ENCODE measurements around the gene ZNF726. TPM values are rescaled to one million over a fixed set of nuclear protein-coding genes. Genes with fewer than 3 reads are reported as not detected.
"Not testable (repeated sequence)": the region's sequence is repeated elsewhere in the genome, so short reads cannot be mapped to it uniquely, and the experiment has no call there.

The ZNF726 gene
- total RNA-seq = 8.2 and 9.4 TPM in 2 replicates

DNA sequence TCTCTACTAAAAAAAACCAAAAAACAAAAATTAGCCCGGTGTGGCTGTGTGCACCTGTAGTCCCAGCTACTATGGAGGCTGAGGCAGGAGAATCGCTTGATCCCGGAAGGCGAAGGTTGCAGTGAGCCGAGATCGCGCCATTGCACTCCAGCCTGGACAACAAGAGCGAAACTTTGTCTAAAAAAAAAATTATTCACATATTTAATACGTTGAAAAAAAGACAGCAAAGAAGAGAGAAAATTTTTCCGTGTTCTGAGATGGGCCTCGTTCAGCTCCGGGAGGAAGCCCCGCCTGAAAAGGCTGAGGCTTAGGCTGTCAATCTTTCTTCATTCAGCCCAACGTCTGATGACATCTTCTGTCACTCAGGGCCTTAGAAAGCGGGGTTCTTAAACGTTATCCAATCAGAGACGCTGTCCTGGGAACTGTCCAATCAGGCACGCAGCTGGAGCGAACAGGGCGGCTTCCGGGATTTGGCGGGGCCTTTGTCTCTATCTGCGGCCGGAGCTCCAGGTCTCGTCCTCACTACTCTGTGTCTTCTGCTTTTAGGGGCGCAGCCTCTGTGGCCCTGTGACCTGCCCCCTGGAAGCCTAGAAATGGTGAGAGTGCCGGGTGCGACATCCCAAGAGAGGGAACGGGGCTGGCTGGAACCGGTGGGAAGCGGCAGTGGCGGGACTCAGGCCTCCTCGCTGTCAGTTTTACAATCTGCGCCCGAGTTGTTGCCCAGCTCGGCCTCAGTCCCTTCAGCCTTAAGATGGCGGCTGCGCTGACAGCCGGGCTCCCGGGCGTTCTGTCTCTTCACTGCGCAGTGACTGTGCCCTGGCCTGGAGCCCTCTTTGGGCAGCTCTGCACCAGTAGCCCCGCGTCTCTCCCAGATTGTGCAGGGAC is at the start of gene ZNF726:
Gene ZNF726 (plus strand): TSS at position 485 of the 885 bp plus-strand sequence. CDS start 109 bp downstream, at position 594.
- Mint-ChIP-seq H3K9me3 (no peaks in the 10 kb centered on the region), H3K27me3 (no peaks in the 10 kb centered on the region), H3K4me1 (peaks cover 10% of the 10 kb centered on the region), H3K4me3 (peak within 1 kb of the TSS; percentile 96), H3K27ac (peak within 1 kb of the TSS; percentile 83), H3K36me3 (ENCODE audit: low read depth) (peaks cover 2% of the 10 kb centered on the region)
- intact Hi-C loops (cut with micrococcal nuclease) = loop anchor here (1.0 to 10.0 kb wide), 7 partner anchors 119 to 798 kb away; partner anchors contain the start of genes ZNF254, ZNF675, ZNF681 and ZNF724
- CTCF ChIA-PET = no interaction called here
- peak; percentile 97 for ATAC-seq (ENCODE audit: low read depth)
- POLR2A ChIA-PET = interaction anchor here (1.0 to 1.9 kb wide), 5 partner anchors 119 to 641 kb away, joined by 5 to 14 read pairs (median 10); partner anchors contain the start of genes ZNF254, ZNF675 and ZNF91
- TF ChIP-seq, protein P1, sequence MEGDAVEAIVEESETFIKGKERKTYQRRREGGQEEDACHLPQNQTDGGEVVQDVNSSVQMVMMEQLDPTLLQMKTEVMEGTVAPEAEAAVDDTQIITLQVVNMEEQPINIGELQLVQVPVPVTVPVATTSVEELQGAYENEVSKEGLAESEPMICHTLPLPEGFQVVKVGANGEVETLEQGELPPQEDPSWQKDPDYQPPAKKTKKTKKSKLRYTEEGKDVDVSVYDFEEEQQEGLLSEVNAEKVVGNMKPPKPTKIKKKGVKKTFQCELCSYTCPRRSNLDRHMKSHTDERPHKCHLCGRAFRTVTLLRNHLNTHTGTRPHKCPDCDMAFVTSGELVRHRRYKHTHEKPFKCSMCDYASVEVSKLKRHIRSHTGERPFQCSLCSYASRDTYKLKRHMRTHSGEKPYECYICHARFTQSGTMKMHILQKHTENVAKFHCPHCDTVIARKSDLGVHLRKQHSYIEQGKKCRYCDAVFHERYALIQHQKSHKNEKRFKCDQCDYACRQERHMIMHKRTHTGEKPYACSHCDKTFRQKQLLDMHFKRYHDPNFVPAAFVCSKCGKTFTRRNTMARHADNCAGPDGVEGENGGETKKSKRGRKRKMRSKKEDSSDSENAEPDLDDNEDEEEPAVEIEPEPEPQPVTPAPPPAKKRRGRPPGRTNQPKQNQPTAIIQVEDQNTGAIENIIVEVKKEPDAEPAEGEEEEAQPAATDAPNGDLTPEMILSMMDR (IDR thresholded peaks at IDR 0.05) = no peak
- peak; percentile 67 for DNase-seq

DNA sequence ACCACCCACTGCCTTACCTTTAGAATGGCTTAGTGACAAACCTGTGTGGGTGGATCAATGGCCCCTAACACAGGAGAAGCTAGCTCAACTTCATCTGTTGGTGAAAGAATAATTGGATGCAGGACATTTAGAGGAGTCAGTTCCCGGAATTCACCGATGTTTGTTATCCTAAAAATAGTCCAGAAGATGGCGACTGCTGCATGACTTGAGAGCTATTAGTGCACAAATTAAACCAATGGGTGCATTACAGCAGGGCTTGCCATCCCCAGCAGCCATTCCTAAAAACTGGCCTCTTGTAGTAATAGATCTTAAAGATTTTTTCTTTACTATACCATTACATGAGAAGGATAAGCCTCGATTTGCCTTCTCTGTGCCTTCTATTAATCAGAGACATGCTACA is 46.8 kb upstream of the ZNF726 start:
- TF ChIP-seq, protein P1 (IDR thresholded peaks at IDR 0.05) = no peak
- Mint-ChIP-seq H3K27me3 (no peaks in the 10 kb centered on the region), H3K4me1 (no peaks in the 10 kb centered on the region), H3K9me3 (peaks cover 3% of the 10 kb centered on the region), H3K4me3 (no peak overlapping the region), H3K36me3 (ENCODE audit: low read depth) (no peaks in the 10 kb centered on the region), H3K27ac (no peak overlapping the region)
- ATAC-seq (ENCODE audit: low read depth) (no peak), DNase-seq (no peak)
- intact Hi-C loops (cut with micrococcal nuclease) = no loop called here
- ChIA-PET POLR2A (no interaction called here), CTCF (no interaction called here)

DNA sequence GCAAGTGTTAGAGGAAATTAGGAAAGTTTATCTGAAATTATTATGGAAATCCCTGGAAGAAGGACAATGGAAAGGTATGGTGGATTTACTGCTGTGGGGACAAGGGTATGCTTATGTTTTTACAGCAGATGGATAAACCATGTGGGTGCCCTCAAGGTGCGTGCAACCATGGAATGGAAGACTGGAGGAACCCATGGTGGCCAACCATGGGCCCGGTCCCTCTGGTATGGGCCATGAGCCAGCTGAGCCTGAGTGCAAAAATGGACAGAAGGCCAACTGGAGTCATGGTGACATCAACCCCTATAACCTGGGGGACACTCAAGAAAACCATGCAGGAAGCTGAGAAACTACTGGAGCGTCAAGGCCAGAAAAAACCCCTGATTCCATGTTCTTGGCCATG is 46.1 kb upstream of the ZNF726 start:
- intact Hi-C loops (cut with micrococcal nuclease) = no loop called here
- peaks cover 3% of the 10 kb centered on the region for H3K9me3 Mint-ChIP-seq
- DNase-seq (no peak), ATAC-seq (ENCODE audit: low read depth) (no peak)
- no peaks in the 10 kb centered on the region for H3K27me3 Mint-ChIP-seq
- H3K4me1 Mint-ChIP-seq = no peaks in the 10 kb centered on the region
- no peaks in the 10 kb centered on the region for H3K36me3 Mint-ChIP-seq (ENCODE audit: low read depth)
- ChIA-PET POLR2A (no interaction called here), CTCF (no interaction called here)
- H3K4me3 Mint-ChIP-seq = no peak overlapping the region
- TF ChIP-seq, protein P1 (IDR thresholded peaks at IDR 0.05) = no peak
- H3K27ac Mint-ChIP-seq = no peak overlapping the region

DNA sequence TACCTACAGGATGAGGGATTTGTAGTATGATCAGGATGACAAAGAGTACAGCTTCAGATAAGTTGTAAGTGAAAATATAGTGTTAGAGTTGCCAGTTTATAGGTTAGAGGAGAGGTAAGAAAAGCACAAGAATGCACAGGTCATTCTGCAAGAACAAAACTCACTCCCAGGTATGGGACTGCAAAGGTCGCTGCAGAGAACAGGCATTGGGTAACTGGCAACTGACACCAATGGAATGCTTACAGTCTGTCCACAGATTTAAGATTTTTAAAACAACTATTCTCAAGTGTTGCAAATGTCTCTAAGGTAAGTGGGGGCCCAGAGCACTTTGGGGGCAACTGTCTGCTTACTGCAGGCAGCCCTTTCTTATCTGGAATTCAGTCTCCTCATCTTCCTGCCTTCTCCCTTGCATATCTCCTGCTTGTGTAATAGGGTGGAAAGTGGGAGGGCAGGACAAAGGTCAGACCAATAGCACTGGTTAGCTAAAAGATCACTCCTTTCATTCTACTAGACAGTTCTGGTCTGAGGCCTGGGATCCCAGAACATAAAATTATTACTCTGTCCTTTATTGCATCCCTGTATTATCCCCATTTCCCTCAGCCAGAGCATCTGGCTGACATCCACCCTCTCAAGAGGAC is 42.3 kb upstream of the ZNF726 start:
- POLR2A ChIA-PET = no interaction called here
- TF ChIP-seq, protein P1 (IDR thresholded peaks at IDR 0.05) = no peak
- H3K4me3 Mint-ChIP-seq = no peak overlapping the region
- no peak for ATAC-seq (ENCODE audit: low read depth)
- no peak overlapping the region for H3K27ac Mint-ChIP-seq
- no peak for DNase-seq
- H3K9me3 Mint-ChIP-seq = peaks cover 7% of the 10 kb centered on the region
- intact Hi-C loops (cut with micrococcal nuclease) = no loop called here
- CTCF ChIA-PET = no interaction called here
- no peaks in the 10 kb centered on the region for H3K36me3 Mint-ChIP-seq (ENCODE audit: low read depth)
- H3K4me1 Mint-ChIP-seq = no peaks in the 10 kb centered on the region
- H3K27me3 Mint-ChIP-seq = no peaks in the 10 kb centered on the region

DNA sequence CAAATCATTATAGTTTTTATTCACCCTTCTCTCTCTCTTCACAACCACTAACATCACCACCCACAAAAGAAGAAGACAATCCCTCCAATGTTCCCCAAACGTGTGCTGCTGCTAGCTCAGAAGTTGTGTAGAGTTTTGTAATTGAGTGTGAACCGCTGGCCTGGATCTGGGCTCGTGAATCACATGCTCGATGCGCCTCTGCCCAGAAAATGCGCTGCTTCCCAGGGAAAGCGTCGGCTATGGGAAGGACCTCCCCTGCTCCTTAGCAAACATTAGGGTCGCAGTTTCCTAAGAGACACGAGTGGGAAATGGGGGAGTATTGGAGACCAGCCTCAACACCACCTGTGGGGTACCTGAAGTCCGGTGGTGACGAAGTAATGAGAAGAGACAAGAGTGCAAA is 38.4 kb upstream of the ZNF726 start:
- intact Hi-C loops (cut with micrococcal nuclease) = no loop called here
- DNase-seq (no peak), ATAC-seq (ENCODE audit: low read depth) (no peak)
- Mint-ChIP-seq H3K9me3 (peaks cover 20% of the 10 kb centered on the region), H3K27me3 (no peaks in the 10 kb centered on the region), H3K4me1 (no peaks in the 10 kb centered on the region), H3K4me3 (no peak overlapping the region), H3K36me3 (ENCODE audit: low read depth) (no peaks in the 10 kb centered on the region), H3K27ac (no peak overlapping the region)
- ChIA-PET POLR2A (no interaction called here), CTCF (no interaction called here)
- TF ChIP-seq, protein P1 (IDR thresholded peaks at IDR 0.05) = no peak

DNA sequence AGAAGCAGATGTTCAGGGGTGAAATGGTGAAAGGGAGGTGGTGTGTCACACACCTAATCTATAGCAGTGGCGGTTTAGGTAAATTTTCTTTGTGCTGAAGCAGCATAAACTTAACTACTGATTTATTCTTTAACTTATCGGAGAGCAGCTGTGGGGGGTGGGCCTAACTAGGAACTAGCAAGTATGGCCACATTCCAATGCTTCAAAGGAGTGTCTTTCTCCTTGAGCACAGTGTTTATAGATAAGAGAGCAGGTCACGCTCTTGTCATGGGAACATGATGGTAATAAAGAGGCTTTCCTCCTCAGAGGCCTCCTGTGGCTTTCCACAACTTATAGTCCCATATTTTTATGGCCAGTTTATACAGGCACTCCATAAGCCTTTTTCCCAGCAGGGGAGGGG is 37.9 kb upstream of the ZNF726 start:
- H3K4me1 Mint-ChIP-seq; ATAC-seq (ENCODE audit: low read depth); DNase-seq; H3K27me3 Mint-ChIP-seq; intact Hi-C loops (cut with micrococcal nuclease); H3K36me3 Mint-ChIP-seq (ENCODE audit: low read depth); H3K27ac Mint-ChIP-seq; H3K4me3 Mint-ChIP-seq; CTCF ChIA-PET; POLR2A ChIA-PET: not testable (repeated sequence)
- peaks cover 24% of the 10 kb centered on the region for H3K9me3 Mint-ChIP-seq
